ENCODE data around the gene WDR47. TPM values are rescaled to one million over a fixed set of nuclear protein-coding genes. Genes with fewer than 3 reads are reported as not detected.
"Not testable (repeated sequence)": the region's sequence is repeated elsewhere in the genome, so short reads cannot be mapped to it uniquely, and the experiment has no call there.

Gene WDR47
- total RNA-seq, 1 donor from 2014 or later: 8.5 TPM

- intact Hi-C loops (cut with micrococcal nuclease): loop anchor here (1.0 to 5.0 kb wide), 4 partner anchors 79 to 271 kb away; partner anchors contain the start of genes PRPF38B, SARS1 and WDR47
Measured at GRCh38 chr1:108963052-108963686, 78.7 kb downstream of the WDR47 start, which contains the start of gene CLCC1. Gene CLCC1 (minus strand): TSS chr1:108963484. CDS start chr1:108950437, 13,047 bp downstream.

GRCh38 chr1:108962681-108963051, 79.2 kb downstream of the WDR47 start:
- intact Hi-C loops (cut with micrococcal nuclease): loop anchor here (1.0 to 5.0 kb wide), 4 partner anchors 80 to 270 kb away; partner anchors contain the start of genes PRPF38B, SARS1 and WDR47

- intact Hi-C loops (cut with micrococcal nuclease): loop anchor here (2.0 to 5.0 kb wide), 2 partner anchors 139 to 250 kb away; partner anchors contain the start of gene SARS1
Measured at GRCh38 chr1:108961752-108962486, 80.0 kb downstream of the WDR47 start.

- intact Hi-C loops (cut with micrococcal nuclease): loop anchor here (5.0 kb wide), 1 partner anchor 251 kb away; the partner anchor contains the start of gene SARS1
Measured at GRCh38 chr1:108961198-108961597, 80.7 kb downstream of the WDR47 start.

GRCh38 chr1:108960719-108961118, 81.2 kb downstream of the WDR47 start:
- intact Hi-C loops (cut with micrococcal nuclease): loop anchor here (5.0 kb wide), 1 partner anchor 252 kb away; the partner anchor contains the start of gene SARS1

GRCh38 chr1:108957888-108958287, 84.0 kb downstream of the WDR47 start:
- intact Hi-C loops (cut with micrococcal nuclease): loop anchor here (2.0 kb wide), 1 partner anchor 211 kb away; the partner anchor contains the start of gene STXBP3

- intact Hi-C loops (cut with micrococcal nuclease): loop anchor here (1.0 to 2.0 kb wide), 2 partner anchors 79 to 209 kb away; partner anchors contain the start of gene STXBP3
Measured at GRCh38 chr1:108955881-108956280, 86.0 kb downstream of the WDR47 start.

- intact Hi-C loops (cut with micrococcal nuclease): no loop called here
Measured at GRCh38 chr1:108955111-108955510, 86.8 kb downstream of the WDR47 start.

GRCh38 chr1:108953452-108953851, 88.5 kb downstream of the WDR47 start:
- intact Hi-C loops (cut with micrococcal nuclease): no loop called here

- intact Hi-C loops (cut with micrococcal nuclease): no loop called here
Measured at GRCh38 chr1:108951242-108951641, 90.7 kb downstream of the WDR47 start.

- intact Hi-C loops (cut with micrococcal nuclease): loop anchor here (1.0 kb wide), 1 partner anchor 17 kb away; no protein-coding TSS in a partner anchor
Measured at GRCh38 chr1:108949044-108949443, 92.9 kb downstream of the WDR47 start.

GRCh38 chr1:108947871-108948525, 93.9 kb downstream of the WDR47 start:
- intact Hi-C loops (cut with micrococcal nuclease): no loop called here

GRCh38 chr1:108936170-108936569, 105.7 kb downstream of the WDR47 start:
- intact Hi-C loops (cut with micrococcal nuclease): no loop called here

GRCh38 chr1:108933944-108934343, 108.0 kb downstream of the WDR47 start:
- intact Hi-C loops (cut with micrococcal nuclease): no loop called here

- intact Hi-C loops (cut with micrococcal nuclease): not testable (repeated sequence)
Measured at GRCh38 chr1:108927565-108927964, 114.3 kb downstream of the WDR47 start.

- intact Hi-C loops (cut with micrococcal nuclease): no loop called here
Measured at GRCh38 chr1:108925920-108926319, 116.0 kb downstream of the WDR47 start.

Other genes with a start within 250 kb of the WDR47 start
- not detected in 2 replicates for gene AKNAD1, start 185.0 kb downstream of the WDR47 start, total RNA-seq
- 33.3 and 34.8 TPM in 2 replicates for gene GPSM2, start 165.1 kb downstream of the WDR47 start, total RNA-seq
- 21.6 and 23.5 TPM in 2 replicates for gene CLCC1, start 78.6 kb downstream of the WDR47 start, total RNA-seq
- 20.4 and 22.4 TPM in 2 replicates for gene TAF13, start 33.9 kb upstream of the WDR47 start, total RNA-seq
- 23.7 and 28.4 TPM in 2 replicates for gene TMEM167B, start 48.7 kb upstream of the WDR47 start, total RNA-seq
- 5.6 and 5.9 TPM in 2 replicates for gene ELAPOR1, start 72.0 kb upstream of the WDR47 start, total RNA-seq
- 117 and 124 TPM in 2 replicates for gene SARS1, start 171.8 kb upstream of the WDR47 start, total RNA-seq
- 3.7 TPM in 2 replicates for gene CELSR2, start 207.4 kb upstream of the WDR47 start, total RNA-seq
- 19.5 and 21.5 TPM in 2 replicates for gene PSRC1, start 241.0 kb upstream of the WDR47 start, total RNA-seq

Measured in T-helper 2 cell treated with Interferon-gamma antibody and Interleukin-4, amounts not matched to agents 100 ng/mL and 5 ng/mL, for 36 hours (primary cell).